Measurements from ENCODE around the gene STYXL2. TPM values are rescaled to one million over a fixed set of nuclear protein-coding genes. Genes with fewer than 3 reads are reported as not detected.

The STYXL2 gene
- total RNA-seq, 8 experiments from 2014 or later: 0.05 to 1.6 (median 0.66) TPM; not detected in 1

DNA sequence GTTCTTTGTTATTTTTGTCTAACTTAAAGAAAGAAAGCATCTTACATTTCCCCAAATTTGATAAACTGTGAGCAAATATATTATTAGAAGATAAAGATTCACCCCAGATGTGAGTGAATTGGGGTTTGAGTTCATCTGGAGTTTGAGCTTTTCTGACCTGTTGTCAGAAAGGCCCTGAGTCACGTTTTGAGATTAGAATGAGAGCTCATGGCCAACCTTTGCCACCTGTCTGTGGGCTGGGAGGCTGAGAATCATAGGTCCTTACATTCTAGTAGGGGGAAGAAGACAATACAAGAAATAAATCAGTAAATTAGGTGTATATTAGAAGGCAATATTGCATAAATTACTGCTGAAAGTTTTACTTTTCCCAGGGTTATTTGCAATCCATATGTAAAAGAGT is 22.3 kb downstream of the STYXL2 start:
- Histone ChIP-seq H3K27ac (no peak overlapping the region), H3K4me1 (replicated peaks in 1 of 2) (peaks cover 5 to 13% of the 10 kb centered on the region in 2 donors), H3K4me3 (no peak overlapping the region)
- 0 to 100% (median 67%) methylated on average over 1 of the region's 1 CpG; no CpG with 5 or more reads in 3 of the 10 experiments for WGBS, 10 experiments
- ATAC-seq (replicated peaks in 6 of 8): no peak
- in situ Hi-C loops (cut with MboI; ENCODE audit: low pct_unique_long_range_greater_than_20kb in 2 of 9, low sequenced_read_pairs in 9 of 9, unreplicated experiment in 9 of 9): no loop called here

DNA sequence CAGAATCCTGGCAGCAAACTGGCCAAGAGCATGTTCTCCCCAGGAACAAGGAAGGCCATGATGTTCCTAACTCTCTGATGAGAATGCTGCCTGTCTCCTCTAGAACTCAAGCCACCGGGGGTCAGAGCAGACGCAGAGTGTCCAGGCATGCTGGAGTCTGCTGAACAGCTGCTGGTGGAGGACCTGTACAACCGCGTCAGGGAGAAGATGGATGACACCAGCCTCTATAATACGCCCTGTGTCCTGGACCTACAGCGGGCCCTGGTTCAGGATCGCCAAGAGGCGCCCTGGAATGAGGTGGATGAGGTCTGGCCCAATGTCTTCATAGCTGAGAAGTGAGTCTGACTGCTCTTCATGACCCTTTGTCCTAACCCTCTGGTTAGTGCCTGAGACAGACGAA is 23.4 kb downstream of the STYXL2 start:
- no peak overlapping the region for H3K27ac ChIP-seq

DNA sequence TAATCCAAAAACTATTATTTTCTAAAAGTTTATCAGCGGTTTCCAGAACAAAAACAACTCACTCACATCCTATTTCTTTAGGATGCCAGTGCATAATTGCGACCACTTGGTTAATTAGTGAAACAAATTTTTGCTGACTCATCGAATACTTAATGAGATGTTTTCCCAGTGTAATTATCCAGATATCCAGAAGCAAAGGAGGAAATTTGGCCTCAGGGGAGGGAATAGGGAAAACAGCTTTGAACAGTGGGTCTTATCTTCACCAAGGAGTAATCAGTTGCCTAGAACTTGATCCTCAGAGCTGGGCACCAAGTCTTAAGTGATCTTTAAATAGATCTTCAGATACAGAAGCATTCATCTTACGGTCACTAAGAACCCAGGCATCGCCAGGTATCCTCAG is 24.3 kb downstream of the STYXL2 start:
- in situ Hi-C loops (cut with MboI; ENCODE audit: low pct_unique_long_range_greater_than_20kb in 2 of 9, low sequenced_read_pairs in 9 of 9, unreplicated experiment in 9 of 9): no loop called here
- Histone ChIP-seq H3K27ac (no peak overlapping the region), H3K4me3 (no peak overlapping the region), H3K4me1 (replicated peaks in 1 of 2) (peaks cover 5 to 10% of the 10 kb centered on the region in 2 donors)
- no peak for ATAC-seq (replicated peaks in 6 of 8)
- 51 to 94% (median 73%) methylated on average over 3 to 5 of the region's 5 CpGs for WGBS, 10 experiments

More for the DNA sequence above, 23.4 kb downstream of the STYXL2 start:
- Histone ChIP-seq H3K4me3 (no peak overlapping the region), H3K4me1 (replicated peaks in 1 of 2) (peaks cover 5 to 13% of the 10 kb centered on the region in 2 donors)
- ATAC-seq (replicated peaks in 6 of 8): no peak
- in situ Hi-C loops (cut with MboI; ENCODE audit: low pct_unique_long_range_greater_than_20kb in 2 of 9, low sequenced_read_pairs in 9 of 9, unreplicated experiment in 9 of 9): no loop called here
- WGBS, 10 experiments: 70 to 100% (median 83%) methylated on average over 2 to 8 of the region's 9 CpGs; no CpG with 5 or more reads in 4 of the 10 experiments

DNA sequence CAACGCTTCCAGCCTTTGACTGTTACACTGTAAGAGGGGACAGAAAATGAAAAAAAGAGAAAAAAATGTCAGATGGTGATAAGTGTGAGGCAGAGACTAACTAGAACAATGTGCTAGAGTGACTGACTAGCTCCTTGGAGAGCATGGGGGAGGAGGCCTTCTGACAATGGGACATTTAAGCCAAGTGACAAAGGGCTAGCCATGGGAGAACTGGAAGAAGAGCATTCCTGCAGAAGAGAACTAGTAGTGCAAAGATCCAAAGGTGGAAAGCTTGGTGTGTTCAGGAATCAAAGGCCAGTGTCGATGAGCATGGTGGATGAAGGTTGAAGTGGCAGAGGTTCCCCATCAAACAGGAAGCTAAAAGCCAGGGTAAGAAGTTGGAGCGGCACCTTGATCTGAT is 25.8 kb downstream of the STYXL2 start:
- Histone ChIP-seq H3K27ac (no peak overlapping the region), H3K4me3 (no peak overlapping the region), H3K4me1 (replicated peaks in 1 of 2) (peaks cover 5 to 10% of the 10 kb centered on the region in 2 donors)
- in situ Hi-C loops (cut with MboI; ENCODE audit: low pct_unique_long_range_greater_than_20kb in 2 of 9, low sequenced_read_pairs in 9 of 9, unreplicated experiment in 9 of 9): loop anchor here in 1 of 9 experiments (10.0 kb wide), 1 partner anchor 55 kb away; no protein-coding TSS in a partner anchor
- 63 to 100% (median 90%) methylated on average over 1 to 3 of the region's 3 CpGs; no CpG with 5 or more reads in 1 of the 10 experiments for WGBS, 10 experiments
- peak in 1 of 8 experiments; percentile 32 for ATAC-seq (replicated peaks in 6 of 8)

DNA sequence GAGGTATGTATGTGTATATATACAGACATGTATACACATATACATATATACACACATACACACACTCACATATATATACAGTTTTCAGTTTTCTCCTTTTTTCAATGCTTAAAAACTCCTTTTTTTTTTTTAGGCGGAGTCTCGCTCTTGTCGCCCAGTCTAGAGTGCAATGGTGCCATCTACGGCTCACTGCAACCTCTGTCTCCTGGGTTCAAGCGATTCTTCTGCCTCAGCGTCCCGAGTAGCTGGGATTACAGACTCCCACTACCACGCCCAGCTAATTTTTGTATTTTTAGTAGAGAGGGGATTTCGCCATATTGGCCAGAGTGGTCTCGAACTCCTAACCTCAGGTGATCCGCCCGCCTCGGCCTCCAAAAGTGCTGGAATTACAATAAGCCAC is 27.0 kb downstream of the STYXL2 start:
- no peak overlapping the region for H3K27ac ChIP-seq
- WGBS, 10 experiments: 37 to 79% (median 62%) methylated on average over 4 to 12 of the region's 13 CpGs; no CpG with 5 or more reads in 3 of the 10 experiments
- peak in 1 of 8 experiments; percentile 20 for ATAC-seq (replicated peaks in 6 of 8)
- in situ Hi-C loops (cut with MboI; ENCODE audit: low pct_unique_long_range_greater_than_20kb in 2 of 9, low sequenced_read_pairs in 9 of 9, unreplicated experiment in 9 of 9): loop anchor here in 1 of 9 experiments (10.0 kb wide), 1 partner anchor 56 kb away; no protein-coding TSS in a partner anchor
- H3K4me3 ChIP-seq: peak overlapping the region in 1 of 5 donors; percentile 23
- H3K4me1 ChIP-seq (replicated peaks in 1 of 2): peaks cover 0 to 1% of the 10 kb centered on the region in 2 donors

DNA sequence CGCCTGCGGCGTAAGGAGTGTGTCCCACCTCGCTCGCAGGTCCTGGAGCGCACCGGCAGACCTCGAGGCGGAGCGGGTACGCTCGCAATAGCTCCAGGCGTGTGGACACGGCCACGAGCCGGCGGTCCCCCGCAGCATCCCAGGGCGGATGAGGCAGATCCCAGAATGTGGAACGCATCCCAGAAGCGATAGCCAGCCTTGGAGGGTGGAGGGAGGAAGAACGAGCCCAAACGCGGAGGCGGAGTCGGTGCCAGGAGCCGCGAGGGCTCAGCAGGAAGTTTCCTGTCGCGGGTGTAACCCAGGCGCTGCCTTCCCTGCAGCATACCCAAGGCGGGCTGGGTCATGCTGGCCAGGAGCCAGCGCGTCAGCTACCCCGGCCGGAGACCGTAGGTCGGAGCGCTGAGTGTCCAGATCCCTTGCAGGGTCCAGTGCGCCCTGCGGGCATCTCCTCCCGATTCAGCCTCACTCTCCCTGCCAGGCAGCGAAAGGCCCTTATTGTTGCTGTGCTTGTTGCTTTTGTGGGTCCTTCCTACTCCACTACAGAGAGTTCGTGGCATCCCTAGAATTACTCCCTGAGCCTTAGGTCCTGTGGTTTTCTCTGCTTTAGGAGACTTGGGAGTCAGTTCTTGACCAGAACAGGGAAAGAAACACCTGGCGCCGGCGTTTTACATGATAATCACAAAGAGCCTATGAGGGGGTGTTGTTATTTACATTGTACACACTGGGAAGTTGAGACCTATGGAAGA is 27.7 kb downstream of the STYXL2 start:
- Histone ChIP-seq H3K27ac (no peak overlapping the region), H3K4me3 (peak overlapping the region in 3 of 5 donors; percentile 11 to 23 (median 17)), H3K4me1 (replicated peaks in 1 of 2) (no peaks in the 10 kb centered on the region)
- in situ Hi-C loops (cut with MboI; ENCODE audit: low pct_unique_long_range_greater_than_20kb in 2 of 9, low sequenced_read_pairs in 9 of 9, unreplicated experiment in 9 of 9): loop anchor here in 1 of 9 experiments (10.0 kb wide), 1 partner anchor 57 kb away; no protein-coding TSS in a partner anchor
- peak; percentile 52 to 93 (median 86) for ATAC-seq (replicated peaks in 6 of 8)
- WGBS, 10 experiments: 19 to 72% (median 26%) methylated on average over 1 to 28 of the region's 47 CpGs; no CpG with 5 or more reads in 1 of the 10 experiments

DNA sequence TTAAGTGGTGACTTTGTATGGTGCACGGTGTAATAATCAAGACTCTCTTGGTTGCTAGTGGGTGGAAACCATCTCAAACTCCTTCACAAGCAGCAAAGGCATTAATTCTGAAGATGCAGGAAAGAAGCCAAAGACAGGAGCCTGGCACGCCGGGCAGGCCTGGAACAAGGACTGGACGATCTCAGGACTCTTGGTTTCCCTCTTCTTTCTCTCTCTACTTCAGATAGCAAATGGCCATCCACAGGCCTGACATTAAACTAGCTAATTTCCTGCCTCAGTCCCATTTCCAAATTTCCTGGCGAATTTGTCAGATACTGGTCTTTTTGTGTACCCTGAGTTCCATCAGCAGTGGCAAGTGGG is 28.2 kb downstream of the STYXL2 start:
- H3K4me3 ChIP-seq: no peak overlapping the region
- in situ Hi-C loops (cut with MboI; ENCODE audit: low pct_unique_long_range_greater_than_20kb in 2 of 9, low sequenced_read_pairs in 9 of 9, unreplicated experiment in 9 of 9): loop anchor here in 1 of 9 experiments (10.0 kb wide), 1 partner anchor 57 kb away; no protein-coding TSS in a partner anchor
- no peaks in the 10 kb centered on the region for H3K4me1 ChIP-seq (replicated peaks in 1 of 2)
- WGBS, 10 experiments: 20 to 100% (median 81%) methylated on average over 1 to 5 of the region's 5 CpGs; no CpG with 5 or more reads in 2 of the 10 experiments
- ATAC-seq (replicated peaks in 6 of 8): no peak
- H3K27ac ChIP-seq: no peak overlapping the region

DNA sequence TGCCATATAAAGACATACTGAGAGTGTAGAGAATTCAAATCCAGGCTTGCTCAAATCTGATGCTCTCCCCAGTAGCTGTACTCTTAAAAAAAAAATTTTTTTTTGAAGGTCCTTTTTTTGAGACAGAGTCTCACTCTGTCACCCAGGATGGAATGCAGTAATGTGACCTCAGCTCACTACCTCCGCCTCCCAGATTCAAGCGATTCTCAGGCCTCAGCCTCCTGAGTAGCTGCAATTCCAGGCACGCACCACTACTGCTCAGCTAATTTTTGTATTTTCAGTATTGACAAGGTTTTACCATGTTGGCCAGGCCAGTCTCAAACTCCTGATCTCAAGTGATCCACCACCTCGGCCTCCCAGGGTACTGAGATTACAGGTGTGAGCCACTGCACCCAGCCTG is 28.7 kb downstream of the STYXL2 start:
- in situ Hi-C loops (cut with MboI; ENCODE audit: low pct_unique_long_range_greater_than_20kb in 2 of 9, low sequenced_read_pairs in 9 of 9, unreplicated experiment in 9 of 9): loop anchor here in 1 of 9 experiments (10.0 kb wide), 1 partner anchor 58 kb away; no protein-coding TSS in a partner anchor
- Histone ChIP-seq H3K4me3 (no peak overlapping the region), H3K27ac (no peak overlapping the region), H3K4me1 (replicated peaks in 1 of 2) (no peaks in the 10 kb centered on the region)
- 67 to 100% (median 88%) methylated on average over 1 to 4 of the region's 4 CpGs; no CpG with 5 or more reads in 2 of the 10 experiments for WGBS, 10 experiments
- ATAC-seq (replicated peaks in 6 of 8): no peak

DNA sequence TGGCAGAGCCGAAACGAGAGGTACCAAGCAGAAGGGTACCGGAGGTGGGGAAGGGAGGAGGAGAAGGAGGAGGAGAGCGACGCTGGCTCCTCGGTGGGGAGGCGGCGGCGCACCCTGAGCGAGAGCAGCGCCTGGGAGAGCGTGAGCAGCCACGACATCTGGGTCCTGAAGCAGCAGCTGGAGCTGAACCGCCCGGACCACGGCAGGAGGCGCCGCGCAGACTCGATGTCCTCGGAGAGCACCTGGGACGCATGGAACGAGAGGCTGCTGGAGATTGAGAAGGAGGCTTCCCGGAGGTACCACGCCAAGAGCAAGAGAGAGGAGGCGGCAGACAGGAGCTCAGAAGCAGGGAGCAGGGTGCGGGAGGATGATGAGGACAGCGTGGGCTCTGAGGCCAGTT is 32.4 kb downstream of the STYXL2 start:
- Histone ChIP-seq H3K27ac (no peak overlapping the region), H3K4me3 (no peak overlapping the region), H3K4me1 (replicated peaks in 1 of 2) (no peaks in the 10 kb centered on the region)
- 20 to 100% (median 81%) methylated on average over 1 to 22 of the region's 28 CpGs; no CpG with 5 or more reads in 2 of the 10 experiments for WGBS, 10 experiments
- in situ Hi-C loops (cut with MboI; ENCODE audit: low pct_unique_long_range_greater_than_20kb in 2 of 9, low sequenced_read_pairs in 9 of 9, unreplicated experiment in 9 of 9): loop anchor here in 1 of 9 experiments (10.0 kb wide), 1 partner anchor 62 kb away; no protein-coding TSS in a partner anchor
- no peak for ATAC-seq (replicated peaks in 6 of 8)

DNA sequence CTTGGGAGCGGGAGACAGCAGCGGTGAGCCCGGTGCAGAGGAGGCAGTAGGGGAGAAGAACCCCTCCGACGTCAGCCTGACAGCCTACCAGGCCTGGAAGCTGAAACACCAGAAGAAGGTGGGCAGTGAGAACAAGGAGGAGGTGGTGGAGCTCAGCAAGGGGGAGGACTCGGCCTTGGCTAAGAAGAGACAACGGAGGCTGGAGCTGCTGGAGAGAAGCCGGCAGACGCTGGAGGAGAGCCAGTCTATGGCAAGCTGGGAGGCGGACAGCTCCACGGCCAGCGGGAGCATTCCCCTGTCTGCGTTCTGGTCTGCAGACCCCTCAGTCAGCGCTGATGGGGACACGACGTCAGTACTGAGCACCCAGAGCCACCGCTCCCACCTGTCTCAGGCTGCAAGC is 32.9 kb downstream of the STYXL2 start:
- H3K4me1 ChIP-seq (replicated peaks in 1 of 2): no peaks in the 10 kb centered on the region
- no peak for ATAC-seq (replicated peaks in 6 of 8)
- in situ Hi-C loops (cut with MboI; ENCODE audit: low pct_unique_long_range_greater_than_20kb in 2 of 9, low sequenced_read_pairs in 9 of 9, unreplicated experiment in 9 of 9): loop anchor here in 1 of 9 experiments (10.0 kb wide), 1 partner anchor 62 kb away; no protein-coding TSS in a partner anchor
- H3K4me3 ChIP-seq: no peak overlapping the region
- H3K27ac ChIP-seq: no peak overlapping the region
- WGBS, 10 experiments: 18 to 88% (median 81%) methylated on average over 2 to 14 of the region's 17 CpGs; no CpG with 5 or more reads in 1 of the 10 experiments

DNA sequence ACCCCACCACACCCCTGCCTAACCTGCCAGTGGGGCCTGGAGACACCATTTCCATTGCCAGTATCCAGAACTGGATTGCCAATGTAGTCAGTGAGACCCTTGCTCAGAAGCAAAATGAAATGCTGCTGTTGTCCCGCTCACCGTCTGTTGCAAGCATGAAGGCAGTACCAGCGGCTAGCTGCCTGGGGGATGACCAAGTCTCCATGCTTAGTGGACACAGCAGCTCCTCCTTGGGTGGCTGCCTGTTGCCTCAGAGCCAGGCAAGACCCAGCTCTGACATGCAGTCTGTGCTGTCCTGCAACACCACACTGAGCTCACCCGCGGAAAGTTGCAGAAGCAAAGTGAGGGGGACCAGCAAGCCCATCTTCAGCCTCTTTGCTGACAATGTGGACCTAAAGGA is 33.4 kb downstream of the STYXL2 start:
- Histone ChIP-seq H3K4me3 (no peak overlapping the region), H3K27ac (no peak overlapping the region), H3K4me1 (replicated peaks in 1 of 2) (no peaks in the 10 kb centered on the region)
- in situ Hi-C loops (cut with MboI; ENCODE audit: low pct_unique_long_range_greater_than_20kb in 2 of 9, low sequenced_read_pairs in 9 of 9, unreplicated experiment in 9 of 9): loop anchor here in 1 of 9 experiments (10.0 kb wide), 1 partner anchor 62 kb away; no protein-coding TSS in a partner anchor
- WGBS, 10 experiments: 20 to 98% (median 95%) methylated on average over 1 to 4 of the region's 5 CpGs; no CpG with 5 or more reads in 6 of the 10 experiments
- ATAC-seq (replicated peaks in 6 of 8): no peak

DNA sequence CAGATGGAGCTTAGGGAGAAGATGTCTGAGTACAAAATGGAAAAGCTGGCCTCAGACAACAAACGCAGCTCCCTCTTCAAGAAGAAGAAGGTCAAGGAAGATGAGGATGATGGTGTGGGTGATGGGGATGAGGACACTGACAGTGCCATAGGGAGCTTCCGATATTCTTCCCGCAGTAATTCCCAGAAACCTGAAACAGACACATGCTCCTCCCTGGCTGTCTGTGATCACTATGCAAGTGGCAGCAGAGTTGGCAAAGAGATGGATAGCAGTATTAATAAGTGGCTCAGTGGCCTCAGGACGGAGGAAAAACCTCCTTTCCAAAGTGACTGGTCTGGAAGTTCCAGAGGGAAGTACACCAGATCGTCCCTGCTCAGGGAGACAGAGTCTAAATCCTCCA is 33.8 kb downstream of the STYXL2 start:
- WGBS, 10 experiments: 8 to 92% (median 77%) methylated on average over 2 to 5 of the region's 5 CpGs; no CpG with 5 or more reads in 3 of the 10 experiments
- no peak for ATAC-seq (replicated peaks in 6 of 8)

More for the DNA sequence above, 33.8 kb downstream of the STYXL2 start:
- in situ Hi-C loops (cut with MboI; ENCODE audit: low pct_unique_long_range_greater_than_20kb in 2 of 9, low sequenced_read_pairs in 9 of 9, unreplicated experiment in 9 of 9): loop anchor here in 1 of 9 experiments (10.0 kb wide), 1 partner anchor 63 kb away; no protein-coding TSS in a partner anchor
- H3K4me3 ChIP-seq: no peak overlapping the region
- H3K27ac ChIP-seq: no peak overlapping the region
- no peaks in the 10 kb centered on the region for H3K4me1 ChIP-seq (replicated peaks in 1 of 2)

Data from motor neuron (in vitro differentiated cells).